NB4 (cell line): ENCODE data around the gene OVAAL.

ENCODE experiments used
- MYC ChIP-seq: IDR thresholded peaks from 2 replicates; pipeline ENCODE4 v1.6.1; 2011; ENCODE audit warnings: low read depth, low read length
- POLR2A ChIP-seq: IDR thresholded peaks from 2 replicates; pipeline ENCODE4 v1.6.1; 2011; ENCODE audit warnings: mild to moderate bottlenecking; ENCODE audit not compliant: insufficient read length; ENCODE audit errors: extremely low read depth
- TF ChIP-seq, protein P1 (sequence below): IDR thresholded peaks from one replicate; pipeline ENCODE4 v1.5.1; 2012; ENCODE audit warnings: low read depth, low read length
- TF ChIP-seq, protein P2 (sequence below): IDR thresholded peaks from 2 replicates; pipeline ENCODE4 v1.6.1; 2011; ENCODE audit warnings: low read depth, low read length

DNA sequence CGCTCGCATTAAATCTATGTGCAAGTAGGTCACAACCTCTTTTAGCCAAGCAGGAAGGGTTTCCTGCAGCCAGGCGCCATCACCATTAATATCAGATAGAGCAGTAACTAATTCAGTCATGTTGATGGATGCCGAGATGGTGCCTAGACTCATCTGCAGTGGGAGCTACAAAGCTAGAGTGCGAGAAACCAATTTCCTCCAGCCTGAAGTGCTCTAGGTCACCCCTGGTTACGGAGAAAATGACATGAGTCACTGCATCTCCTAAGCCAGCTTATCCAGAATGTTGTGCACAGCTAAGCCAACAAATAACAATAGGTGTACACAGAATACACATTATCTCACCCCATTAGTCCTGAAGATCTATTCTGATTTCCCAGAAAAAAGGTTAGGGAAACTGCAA is 36.0 kb downstream of the OVAAL start:
- TF ChIP-seq POLR2A (no peak), MYC (no peak)
- TF ChIP-seq, protein P1, sequence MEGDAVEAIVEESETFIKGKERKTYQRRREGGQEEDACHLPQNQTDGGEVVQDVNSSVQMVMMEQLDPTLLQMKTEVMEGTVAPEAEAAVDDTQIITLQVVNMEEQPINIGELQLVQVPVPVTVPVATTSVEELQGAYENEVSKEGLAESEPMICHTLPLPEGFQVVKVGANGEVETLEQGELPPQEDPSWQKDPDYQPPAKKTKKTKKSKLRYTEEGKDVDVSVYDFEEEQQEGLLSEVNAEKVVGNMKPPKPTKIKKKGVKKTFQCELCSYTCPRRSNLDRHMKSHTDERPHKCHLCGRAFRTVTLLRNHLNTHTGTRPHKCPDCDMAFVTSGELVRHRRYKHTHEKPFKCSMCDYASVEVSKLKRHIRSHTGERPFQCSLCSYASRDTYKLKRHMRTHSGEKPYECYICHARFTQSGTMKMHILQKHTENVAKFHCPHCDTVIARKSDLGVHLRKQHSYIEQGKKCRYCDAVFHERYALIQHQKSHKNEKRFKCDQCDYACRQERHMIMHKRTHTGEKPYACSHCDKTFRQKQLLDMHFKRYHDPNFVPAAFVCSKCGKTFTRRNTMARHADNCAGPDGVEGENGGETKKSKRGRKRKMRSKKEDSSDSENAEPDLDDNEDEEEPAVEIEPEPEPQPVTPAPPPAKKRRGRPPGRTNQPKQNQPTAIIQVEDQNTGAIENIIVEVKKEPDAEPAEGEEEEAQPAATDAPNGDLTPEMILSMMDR = no peak
- TF ChIP-seq, protein P2, sequence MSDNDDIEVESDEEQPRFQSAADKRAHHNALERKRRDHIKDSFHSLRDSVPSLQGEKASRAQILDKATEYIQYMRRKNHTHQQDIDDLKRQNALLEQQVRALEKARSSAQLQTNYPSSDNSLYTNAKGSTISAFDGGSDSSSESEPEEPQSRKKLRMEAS = no peak
